NCI-H1436 treated with DMSO at 0.1 percent for 48 hours (cell line): ENCODE measurements around the gene OSBPL8.

Source experiments
- DNase-seq: peaks from one replicate; lab custom pipeline; 2025; lab: John Stamatoyannopoulos, UW

The OSBPL8 gene, protein sequence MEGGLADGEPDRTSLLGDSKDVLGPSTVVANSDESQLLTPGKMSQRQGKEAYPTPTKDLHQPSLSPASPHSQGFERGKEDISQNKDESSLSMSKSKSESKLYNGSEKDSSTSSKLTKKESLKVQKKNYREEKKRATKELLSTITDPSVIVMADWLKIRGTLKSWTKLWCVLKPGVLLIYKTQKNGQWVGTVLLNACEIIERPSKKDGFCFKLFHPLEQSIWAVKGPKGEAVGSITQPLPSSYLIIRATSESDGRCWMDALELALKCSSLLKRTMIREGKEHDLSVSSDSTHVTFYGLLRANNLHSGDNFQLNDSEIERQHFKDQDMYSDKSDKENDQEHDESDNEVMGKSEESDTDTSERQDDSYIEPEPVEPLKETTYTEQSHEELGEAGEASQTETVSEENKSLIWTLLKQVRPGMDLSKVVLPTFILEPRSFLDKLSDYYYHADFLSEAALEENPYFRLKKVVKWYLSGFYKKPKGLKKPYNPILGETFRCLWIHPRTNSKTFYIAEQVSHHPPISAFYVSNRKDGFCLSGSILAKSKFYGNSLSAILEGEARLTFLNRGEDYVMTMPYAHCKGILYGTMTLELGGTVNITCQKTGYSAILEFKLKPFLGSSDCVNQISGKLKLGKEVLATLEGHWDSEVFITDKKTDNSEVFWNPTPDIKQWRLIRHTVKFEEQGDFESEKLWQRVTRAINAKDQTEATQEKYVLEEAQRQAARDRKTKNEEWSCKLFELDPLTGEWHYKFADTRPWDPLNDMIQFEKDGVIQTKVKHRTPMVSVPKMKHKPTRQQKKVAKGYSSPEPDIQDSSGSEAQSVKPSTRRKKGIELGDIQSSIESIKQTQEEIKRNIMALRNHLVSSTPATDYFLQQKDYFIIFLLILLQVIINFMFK

DNA sequence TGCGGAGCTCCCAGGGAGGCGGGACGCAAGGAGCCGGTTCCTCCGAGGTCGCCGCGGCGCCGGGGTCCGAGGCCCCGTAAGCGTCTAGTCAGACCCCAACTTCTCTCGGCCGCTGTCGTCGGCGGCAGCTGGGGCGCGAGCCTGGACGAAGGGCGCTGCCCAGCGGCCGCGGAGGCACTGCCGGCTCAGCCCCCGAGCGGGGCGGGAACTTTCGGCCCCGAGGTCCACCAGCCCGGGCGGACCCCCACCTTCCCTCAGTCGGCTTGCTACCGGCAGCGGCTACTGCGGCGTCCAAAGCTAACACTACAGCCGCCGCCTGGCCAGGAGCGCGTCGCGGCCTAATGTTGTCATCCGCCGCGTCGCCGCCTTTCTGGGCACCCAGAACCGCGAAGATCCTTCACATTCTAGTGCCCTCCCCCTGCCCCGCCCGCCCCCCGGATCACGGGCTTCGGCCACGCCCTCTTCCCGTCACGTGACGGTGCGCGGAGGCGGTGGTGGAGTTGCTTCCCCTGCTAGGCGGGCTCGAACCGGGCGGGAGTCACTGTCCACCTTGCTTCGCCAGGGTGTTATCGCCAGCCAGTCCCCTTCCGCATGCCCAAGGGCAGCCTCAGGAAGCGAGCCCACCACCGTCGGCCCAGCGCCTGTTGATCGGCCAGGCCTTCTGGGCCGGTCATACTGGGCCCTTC is at the start of gene OSBPL8:
Gene OSBPL8, minus strand, starts transcription at position 372 of the 686 bp plus-strand sequence. CDS start 72,220 bp downstream, outside the sequence.
- peak; percentile 62 for DNase-seq

DNA sequence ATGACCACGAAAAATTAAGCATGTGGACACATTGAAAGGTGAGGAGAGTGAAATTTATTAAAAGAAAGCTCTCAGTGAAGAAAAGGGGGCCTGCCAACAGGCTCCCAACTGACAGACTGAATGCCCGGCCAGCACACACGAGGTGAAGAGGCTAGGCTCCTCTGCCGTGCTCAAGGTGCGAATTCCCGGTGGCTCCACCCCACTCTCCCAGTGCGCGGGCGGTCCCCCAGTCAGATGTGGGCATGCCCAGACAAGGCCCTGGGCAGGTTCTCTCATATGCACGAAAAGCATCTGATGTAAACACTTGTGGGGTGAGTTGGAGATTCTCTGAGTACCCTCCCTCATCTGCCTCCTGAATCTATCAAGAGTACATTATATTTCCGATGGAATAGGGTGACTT is 48.5 kb upstream of the OSBPL8 start:
- DNase-seq, result no peak

DNA sequence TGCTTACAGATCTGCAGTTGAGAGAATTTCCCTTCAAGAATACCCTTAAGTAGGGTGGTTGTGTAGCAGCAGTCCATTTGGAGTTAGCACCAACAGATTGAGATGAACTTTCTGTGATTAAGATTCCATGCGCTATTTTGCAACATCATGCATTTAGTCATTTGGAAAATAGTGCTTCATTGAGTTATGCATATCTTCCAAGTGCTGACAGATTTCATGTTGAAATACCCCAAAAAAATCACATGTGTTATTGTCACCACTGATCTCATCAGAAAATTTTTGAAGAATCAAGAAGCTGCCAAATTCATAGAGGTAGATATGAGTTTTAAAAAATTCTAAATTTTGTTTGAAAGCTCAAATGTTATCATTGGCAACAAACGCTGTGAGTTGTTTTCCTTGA is 35.5 kb upstream of the OSBPL8 start:
- no peak for DNase-seq

DNA sequence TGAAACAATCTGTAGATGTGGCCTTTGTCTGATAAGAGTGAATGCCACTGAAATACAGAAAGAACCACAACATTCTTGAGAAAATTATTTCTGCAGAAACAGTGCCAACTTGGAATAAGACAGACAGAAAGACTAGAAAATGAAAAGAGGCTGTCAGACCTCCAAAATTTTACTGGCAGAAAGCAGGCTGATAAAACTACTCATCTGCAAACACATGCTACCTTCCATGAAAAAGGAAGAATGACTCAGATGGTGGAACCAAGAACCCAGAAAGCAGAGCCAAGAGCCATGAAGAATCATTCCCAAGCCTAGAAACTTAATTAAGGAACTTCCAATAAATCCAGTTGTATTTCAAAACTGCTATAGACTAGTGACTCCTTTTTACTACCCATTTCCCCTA is 31.9 kb upstream of the OSBPL8 start:
- DNase-seq, result no peak

DNA sequence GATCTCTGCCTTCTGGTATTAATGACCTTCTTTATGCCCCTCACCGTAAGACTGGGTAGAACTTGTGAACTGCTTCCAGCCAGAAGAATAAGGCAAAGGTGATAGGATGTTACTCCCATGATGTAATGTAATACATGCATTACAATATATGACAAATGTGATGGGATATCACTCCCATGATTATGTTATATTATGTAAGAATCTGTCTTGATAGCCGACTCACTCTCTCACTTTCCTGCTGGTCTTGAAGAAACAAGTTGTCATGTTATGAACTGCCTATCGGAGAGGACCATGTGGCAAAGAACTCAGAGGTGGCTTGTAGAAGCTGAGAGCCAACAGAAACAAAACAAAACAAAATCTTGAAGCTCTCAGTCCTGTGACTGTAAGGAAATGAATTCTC is 30.6 kb upstream of the OSBPL8 start:
- DNase-seq, result no peak

DNA sequence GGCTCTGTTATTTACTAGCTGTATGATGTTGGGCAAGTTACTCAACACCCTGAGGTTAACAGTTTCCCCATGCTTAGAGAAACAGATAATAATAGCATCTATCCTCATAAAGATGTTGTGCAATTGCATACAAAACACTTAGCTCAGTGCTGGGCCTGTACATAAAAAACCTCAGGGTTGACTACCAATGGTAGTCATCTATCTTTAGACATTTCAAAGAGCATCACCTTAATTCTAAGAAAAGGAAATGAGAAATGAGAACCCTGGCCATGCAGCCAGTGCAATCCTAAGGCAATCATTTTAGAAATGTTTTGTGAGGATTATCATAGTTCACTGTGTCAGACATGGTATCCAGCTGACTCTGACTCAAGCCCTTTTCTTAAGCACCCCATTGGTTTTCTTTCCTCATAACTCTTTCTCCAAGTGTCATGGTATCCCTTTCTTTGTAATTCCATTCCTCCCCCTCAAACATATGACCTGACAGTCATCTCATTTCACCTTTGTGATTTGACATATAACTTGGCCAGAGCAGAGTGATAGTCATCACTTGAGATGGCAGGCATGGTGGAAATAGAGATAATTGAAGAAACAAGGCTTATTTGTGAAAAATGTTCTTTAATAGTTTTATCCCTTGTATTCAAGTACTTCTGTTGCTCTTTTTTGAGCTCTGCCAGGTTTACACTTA is 29.5 kb upstream of the OSBPL8 start:
- no peak for DNase-seq

DNA sequence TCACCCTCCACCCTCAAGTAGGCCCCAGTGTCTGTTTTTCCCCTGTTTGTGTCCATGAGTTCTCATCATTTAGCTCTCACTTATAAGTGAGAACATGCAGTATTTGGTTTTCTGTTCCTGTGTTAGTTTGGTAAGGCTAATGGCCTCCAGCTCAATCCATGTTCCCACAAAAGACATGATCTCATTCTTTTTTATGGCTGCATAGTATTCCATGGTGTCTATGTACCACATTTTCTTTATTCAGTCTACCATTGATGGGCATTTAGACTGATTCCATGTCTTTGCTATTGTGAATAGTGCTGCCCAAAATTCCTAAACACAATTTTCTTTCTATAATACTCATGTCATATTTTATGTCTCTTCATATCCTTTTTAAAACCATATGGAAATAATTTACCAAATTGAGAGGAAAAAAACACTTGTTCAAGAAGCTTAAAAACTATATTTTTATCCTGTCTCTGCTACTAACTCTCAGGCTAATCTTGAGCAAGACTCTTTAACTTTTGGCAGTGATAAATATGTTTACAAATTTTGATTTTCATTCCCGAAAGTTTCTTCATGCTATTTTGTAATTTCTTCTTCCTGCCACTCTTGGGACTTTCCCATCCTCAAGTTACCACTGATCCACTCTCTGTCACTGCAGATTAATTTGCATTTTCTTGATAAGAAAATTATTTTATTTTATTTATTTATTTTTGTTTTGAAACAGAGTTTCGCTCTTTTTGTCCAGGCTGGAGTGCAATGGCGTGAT is 28.0 kb upstream of the OSBPL8 start:
- DNase-seq, result no peak

DNA sequence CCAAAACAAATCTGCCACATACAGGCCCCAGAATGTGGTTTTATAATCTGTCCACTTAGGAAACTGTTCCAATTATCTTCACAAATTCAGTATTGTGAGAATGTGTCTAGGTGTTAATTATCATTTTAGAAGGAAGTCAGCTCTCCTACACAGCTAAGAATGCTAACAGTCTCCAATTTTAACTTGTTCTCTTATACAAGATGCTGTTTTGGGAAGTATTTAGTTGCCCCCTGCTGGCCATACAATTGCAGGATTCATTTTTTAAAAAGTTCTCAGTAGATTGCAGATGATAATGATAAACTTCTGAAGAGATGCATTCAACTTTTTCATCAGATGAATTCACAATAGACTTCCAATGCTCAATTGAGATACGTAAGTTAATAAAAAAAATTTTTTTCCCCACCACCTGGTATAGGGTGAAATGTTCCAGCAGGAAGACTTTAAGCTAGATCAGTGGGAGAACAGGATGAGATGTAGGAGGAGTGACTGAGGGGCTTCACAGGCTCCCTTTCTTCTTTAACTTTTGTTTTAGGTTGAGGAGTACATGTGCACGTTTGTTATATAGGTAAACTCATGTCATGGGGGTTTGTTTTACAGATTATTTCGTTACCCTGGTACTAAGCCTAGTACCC is 27.3 kb upstream of the OSBPL8 start:
- DNase-seq, result no peak

DNA sequence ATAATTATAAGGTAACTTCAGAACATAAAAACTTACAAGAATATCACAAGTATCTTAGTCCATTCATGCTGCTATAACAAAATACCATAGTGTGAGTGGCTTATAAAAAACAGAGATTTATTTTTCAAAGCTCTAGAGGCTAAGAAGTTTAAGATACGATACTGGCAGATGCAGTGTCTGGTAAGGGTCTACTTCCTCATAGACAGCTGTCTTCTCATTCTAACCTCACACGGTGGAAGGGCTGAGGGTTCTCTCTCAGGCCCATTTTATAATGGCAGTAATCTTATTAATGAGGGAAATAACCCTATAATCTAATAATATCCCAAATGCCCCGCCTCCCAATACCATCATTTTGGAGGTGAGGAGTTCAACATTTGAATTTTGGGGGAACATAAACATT is 23.7 kb upstream of the OSBPL8 start:
- no peak for DNase-seq

DNA sequence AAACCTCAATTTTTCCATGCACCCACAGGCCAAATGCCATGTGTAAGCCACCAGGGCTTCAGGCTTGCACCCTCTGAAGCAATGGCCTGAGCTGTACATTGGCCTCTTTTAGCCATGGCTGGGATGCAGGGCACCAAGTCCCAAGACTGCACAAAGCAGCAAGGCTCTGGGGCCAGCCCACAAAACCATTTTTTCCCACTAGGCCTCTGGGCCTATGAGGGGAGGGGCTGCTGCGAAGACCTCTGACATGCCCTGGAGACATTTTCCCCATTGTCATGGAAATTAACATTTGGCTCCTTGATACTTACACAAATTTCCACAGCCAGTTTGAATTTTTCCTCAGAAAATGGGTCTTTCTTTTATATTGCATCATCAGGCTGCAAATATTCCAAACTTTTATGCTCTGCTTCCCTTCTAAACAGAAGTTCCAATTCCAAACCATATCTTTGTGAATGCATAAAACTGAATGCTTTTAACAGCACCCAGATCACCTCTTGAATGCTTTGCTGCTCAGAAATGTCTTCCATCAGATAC is 14.3 kb upstream of the OSBPL8 start:
- DNase-seq, result no peak

DNA sequence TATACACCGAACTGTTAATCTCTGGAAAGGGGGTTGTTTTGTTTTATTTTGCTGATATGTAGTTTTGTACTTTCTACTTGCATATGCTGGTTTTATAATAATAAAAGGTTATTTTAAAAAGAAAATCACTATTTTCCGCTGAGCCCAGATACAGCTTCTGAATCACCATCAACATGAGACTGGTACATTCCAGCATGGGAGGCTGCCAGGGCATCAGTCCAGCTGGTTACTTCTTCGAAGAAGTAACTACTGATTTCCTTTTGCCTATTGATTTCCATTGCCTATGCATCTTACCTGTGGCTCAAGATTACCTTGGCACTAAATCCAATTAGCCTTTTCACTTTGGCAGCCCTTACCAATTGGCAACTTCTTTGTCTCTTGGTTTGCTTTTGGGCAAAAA is 11.7 kb upstream of the OSBPL8 start:
- no peak for DNase-seq

DNA sequence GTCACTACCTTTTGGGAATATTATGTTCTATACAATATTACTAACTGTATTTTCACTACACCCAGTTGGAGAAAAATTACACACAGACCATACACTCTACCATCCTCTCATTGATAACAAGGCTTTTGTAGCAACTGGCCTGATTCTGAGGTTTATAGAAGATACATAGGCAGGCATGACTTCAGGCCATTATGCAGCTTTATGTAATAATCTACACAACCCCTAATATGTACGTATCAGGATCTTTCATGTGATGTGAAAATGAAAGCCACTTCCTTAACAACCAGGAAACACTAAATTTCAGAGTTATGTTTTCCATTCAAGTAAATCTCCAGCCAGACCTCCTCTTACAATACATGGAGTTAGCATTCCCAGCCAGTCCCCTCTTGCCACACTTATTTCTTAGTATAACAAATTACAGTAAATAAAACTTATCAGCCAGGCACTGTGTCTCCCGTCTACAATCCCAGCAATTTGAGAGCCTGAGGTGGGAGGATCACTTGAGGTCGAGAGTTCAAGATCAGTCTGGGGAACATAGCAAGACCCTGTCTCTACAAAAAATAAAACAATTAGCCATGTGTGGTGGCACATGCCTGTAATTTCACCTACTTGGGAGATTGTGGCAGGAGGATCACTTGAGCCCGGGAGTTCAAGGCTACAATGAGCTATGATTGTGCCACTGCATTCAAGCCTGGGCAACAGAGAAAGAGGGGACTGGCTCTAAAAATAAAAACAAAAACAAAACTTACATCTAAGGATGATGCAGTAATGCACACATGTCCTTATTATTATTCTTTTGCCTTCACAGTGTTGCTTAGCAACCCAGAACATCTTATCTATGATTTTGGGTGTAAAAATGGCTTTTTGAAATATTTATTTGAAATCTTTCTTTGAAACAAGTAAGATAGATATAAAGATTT is 10.4 kb upstream of the OSBPL8 start:
- no peak for DNase-seq

DNA sequence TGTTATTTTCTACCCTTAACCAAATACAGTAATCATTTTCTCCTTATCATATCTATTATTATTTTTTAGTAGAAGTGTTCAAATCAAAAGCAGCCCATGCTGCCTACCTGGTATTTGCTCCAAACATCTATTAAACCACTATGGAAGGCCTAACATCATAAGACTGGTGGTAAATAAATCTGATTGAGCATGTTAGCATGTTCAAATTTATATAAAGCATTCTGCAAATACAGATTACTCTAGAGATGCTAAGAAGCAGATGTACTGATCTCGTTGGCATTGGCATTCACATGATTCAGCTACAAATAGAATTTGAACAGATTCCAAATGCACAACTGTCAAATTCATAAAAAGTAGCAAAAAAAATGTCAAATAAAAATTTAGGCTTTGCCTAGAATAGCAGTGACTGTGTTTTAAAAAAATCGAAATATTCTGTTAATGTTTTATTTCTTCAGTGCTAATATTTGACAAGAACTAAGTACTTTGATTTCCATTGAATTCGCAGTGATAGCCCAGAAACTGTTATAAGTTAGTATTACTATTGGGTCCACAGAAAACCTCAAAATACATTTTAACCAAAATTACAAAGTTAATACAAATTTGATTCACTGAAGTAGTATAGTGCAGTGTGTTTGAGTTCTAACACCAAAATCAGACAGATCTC is 9.4 kb upstream of the OSBPL8 start:
- no peak for DNase-seq

DNA sequence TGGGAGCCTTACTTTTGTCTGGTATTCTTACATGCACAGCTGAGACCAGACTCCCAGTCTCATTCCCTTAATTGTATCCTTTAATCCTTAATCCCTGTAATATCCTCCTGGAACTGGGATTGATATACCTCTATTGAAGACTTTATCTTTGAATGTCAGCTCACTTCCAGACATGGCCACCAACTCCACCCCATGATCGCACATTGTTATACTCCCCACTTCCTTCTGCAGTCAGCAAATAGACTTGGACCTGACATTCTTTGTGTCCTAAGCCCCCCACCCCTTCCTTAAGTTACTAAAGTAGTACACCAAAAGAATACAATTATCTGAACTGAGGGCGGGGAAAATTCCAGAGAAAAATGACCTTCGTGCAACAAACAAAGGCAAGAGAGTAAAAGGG is 8.6 kb upstream of the OSBPL8 start:
- DNase-seq, result no peak

DNA sequence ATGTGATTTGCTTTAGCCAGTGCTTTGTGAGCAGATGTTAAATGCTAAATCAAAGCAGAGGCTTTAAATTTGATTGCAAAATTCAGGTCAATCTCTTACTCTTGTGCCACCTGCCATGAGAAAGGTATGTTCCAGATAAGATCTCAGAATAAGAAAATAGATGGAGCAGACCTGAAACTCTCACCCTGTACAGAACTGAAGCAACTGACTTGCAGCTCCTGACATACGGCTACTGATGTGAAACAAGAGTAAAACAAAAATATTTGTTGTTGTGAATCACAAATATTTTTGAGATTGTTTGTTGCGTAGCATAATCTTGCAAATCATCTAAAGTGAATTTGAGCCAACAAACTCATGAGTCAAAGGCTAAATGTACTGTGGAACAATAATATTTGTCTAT is 3.5 kb upstream of the OSBPL8 start:
- DNase-seq, result no peak

DNA sequence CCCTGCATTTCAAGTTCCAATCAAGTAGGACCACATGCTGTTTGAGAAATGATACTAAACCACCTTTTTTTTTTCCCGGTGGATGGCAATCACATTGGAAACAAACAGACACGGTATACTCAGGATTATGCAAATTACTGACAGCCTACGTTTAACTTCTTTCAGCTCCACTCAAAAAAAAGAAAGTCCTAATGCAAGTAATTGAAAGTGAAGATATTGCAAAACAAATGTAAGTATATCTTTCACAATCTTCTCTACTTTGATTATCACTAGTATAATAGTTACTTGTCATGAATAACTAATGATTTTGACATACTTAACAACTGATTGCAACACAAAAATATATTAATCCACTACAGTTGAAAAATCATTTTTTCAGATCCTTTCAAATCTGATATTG is 2.6 kb upstream of the OSBPL8 start:
- no peak for DNase-seq

DNA sequence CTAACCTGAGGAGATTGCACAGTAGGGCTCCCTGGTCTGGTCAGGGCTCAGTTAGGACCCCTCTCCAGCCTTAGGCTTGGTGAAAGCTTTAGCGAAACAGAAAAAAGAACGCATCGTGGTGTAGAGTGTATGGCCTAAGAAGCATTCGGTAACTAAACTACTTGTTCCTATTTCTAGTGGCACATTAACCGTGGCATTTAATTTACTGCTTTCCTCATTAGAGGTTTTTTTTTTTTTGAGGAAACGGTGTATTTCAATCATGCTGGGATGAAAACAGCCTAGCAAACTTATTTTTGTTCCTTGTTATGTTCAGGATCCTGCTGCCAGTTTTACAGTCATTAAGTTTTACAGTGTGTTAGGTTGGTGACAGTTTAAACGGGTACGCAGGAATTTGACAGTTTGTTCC is 518 bp upstream of the OSBPL8 start:
- no peak for DNase-seq

DNA sequence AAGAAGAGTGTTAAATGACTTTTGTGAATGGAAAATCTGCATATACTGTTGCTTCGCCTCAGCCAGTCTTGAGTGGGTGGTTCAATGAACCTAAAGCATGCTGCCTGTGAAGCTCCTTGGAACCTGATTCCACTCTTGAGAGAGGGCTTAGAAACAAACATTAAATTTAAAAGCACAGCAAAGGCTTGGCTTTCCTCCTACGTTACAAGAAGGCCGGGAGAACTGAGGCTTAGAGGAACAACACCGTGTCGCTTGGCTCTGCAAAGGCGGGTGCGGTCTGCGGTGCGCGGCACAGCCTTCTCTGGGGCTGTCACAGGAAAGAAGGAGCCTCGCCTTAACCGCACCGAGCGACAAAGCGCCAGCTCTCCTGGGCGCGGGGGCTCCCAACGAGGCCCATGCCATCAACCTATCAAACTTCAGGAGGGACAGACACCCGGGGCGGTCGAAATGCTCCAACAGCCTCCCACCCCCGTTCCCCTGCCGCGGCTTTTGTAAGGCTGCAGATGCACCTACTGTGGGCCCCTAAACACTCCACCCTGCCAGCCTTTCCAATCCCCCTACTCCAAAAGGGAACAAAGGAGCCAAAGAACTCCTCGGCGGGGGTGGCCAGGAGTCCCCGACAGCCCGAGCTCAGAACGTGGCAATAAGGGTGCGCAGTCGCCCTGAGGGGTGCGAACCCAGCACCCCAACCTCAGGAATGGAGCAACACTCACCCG is 729 bp downstream of the OSBPL8 start:
- DNase-seq, result no peak
